ENCODE results near the gene UBA7.

DNA sequence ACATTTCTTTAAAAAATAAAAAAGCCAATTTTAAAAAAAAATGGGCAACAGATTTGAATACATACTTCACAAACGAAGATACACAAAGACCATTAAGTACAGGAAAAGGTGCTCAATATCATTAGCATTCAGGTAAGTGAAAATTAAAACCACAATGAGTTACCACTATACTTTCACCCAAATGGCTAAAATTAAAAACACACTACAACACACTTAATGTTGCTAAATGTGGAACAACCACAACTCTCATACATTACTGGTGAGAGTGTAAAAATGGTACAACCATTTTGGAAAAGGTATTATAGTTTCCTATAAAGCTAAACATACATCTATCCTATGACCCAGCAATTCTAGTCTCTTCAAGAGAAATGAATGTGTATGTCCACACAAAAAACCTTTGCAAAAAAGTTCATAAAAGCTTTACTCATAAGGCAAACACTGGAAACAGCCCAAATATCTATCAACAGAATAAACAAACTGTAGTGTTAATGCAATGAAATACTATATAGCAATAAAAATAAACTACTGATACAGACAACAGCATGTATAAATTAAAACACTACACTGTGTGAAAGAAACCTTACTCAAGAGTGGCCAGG lies 42.3 kb downstream of the UBA7 start:
- TF ChIP-seq, protein P1, sequence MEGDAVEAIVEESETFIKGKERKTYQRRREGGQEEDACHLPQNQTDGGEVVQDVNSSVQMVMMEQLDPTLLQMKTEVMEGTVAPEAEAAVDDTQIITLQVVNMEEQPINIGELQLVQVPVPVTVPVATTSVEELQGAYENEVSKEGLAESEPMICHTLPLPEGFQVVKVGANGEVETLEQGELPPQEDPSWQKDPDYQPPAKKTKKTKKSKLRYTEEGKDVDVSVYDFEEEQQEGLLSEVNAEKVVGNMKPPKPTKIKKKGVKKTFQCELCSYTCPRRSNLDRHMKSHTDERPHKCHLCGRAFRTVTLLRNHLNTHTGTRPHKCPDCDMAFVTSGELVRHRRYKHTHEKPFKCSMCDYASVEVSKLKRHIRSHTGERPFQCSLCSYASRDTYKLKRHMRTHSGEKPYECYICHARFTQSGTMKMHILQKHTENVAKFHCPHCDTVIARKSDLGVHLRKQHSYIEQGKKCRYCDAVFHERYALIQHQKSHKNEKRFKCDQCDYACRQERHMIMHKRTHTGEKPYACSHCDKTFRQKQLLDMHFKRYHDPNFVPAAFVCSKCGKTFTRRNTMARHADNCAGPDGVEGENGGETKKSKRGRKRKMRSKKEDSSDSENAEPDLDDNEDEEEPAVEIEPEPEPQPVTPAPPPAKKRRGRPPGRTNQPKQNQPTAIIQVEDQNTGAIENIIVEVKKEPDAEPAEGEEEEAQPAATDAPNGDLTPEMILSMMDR (IDR thresholded peaks at IDR 0.05): no peak
- no peak for TF ChIP-seq EP300 (IDR thresholded peaks at IDR 0.05; ENCODE audit: low read depth)

Data from transverse colon (tissue), 3 donors.